Right atrium auricular region (tissue), 2 donors: ENCODE measurements around the gene ADGRG3. TPM values are rescaled to one million over a fixed set of nuclear protein-coding genes. Genes with fewer than 3 reads are reported as not detected.
A peak's percentile ranks its signal among the peaks of the same experiment; 100 is the strongest.

Source experiments
- DNase-seq: peaks from one replicate; pipeline ENCODE4 v3.0.0-alpha.2; 2019; ENCODE audit warnings: low spot score
- H3K27ac ChIP-seq, 2 donors: fragments of 200-600 bp; sonication (generic); 1 replicate in 1 of 2; 2 replicates in 1 of 2; pipeline ENCODE4 v1.5.1; 2016 to 2019
- H3K27me3 ChIP-seq, 2 donors: fragments of 200-600 bp; sonication (generic); one replicate each; pipeline versions ENCODE4 v1.5.1 to v1.6.0; 2017 to 2019
- H3K36me3 ChIP-seq: fragments of 200-600 bp; sonication (generic); one replicate; pipeline ENCODE4 v1.5.1; 2016
- H3K4me1 ChIP-seq, 2 donors: fragments of 200-600 bp; sonication (generic); one replicate each; pipeline versions ENCODE4 v1.5.1 to v1.6.0; 2017 to 2019
- H3K4me3 ChIP-seq, 2 donors: fragments of 200-600 bp; sonication (generic); 1 replicate in 1 of 2; 2 replicates in 1 of 2; pipeline ENCODE4 v1.5.1; 2017 to 2019; ENCODE audit warnings: mild to moderate bottlenecking in 1 of 2, moderate library complexity in 1 of 2
- H3K9me3 ChIP-seq, 2 donors: fragments of 200-600 bp; sonication (generic); one replicate each; pipeline ENCODE4 v1.5.1; 2019
- CTCF ChIP-seq, 2 donors: fragments of 200-600 bp; sonication (generic); IDR thresholded peaks; one replicate each; pipeline ENCODE4 v1.5.1; 2019; ENCODE audit warnings: antibody characterized with exemption in 2 of 2
- total RNA-seq, 2 donors: library from RNA; depleted of rRNA; stranded (reverse); fragments of >200 nt; gene quantifications; one replicate each; pipeline ENCODE4 v1.1.0, GENCODE V29; 2016

Gene ADGRG3
- total RNA-seq, 2 donors from 2014 or later: 0.75 to 1.0 TPM

- Histone ChIP-seq H3K27me3 (no peaks in the 10 kb centered on the region), H3K9me3 (no peaks in the 10 kb centered on the region), H3K27ac (peak overlapping the region; percentile 19 to 46), H3K36me3 (no peaks in the 10 kb centered on the region), H3K4me1 (peaks cover 0 to 69% of the 10 kb centered on the region in 2 donors), H3K4me3 (no peak overlapping the region)
- no peak for TF ChIP-seq CTCF (IDR thresholded peaks at IDR 0.05)
- DNase-seq: no peak
Measured at GRCh38 chr16:57639172-57639887, 28.8 kb upstream of the ADGRG3 start.

GRCh38 chr16:57640185-57640584 is 27.9 kb upstream of the ADGRG3 start:
- H3K4me1 ChIP-seq: peaks cover 0 to 67% of the 10 kb centered on the region in 2 donors
- peak overlapping the region in 1 of 2 donors; percentile 46 for H3K27ac ChIP-seq
- H3K27me3 ChIP-seq: no peaks in the 10 kb centered on the region

GRCh38 chr16:57640612-57641011 is 27.5 kb upstream of the ADGRG3 start:
- H3K27me3 ChIP-seq: no peaks in the 10 kb centered on the region
- H3K4me3 ChIP-seq: no peak overlapping the region
- no peaks in the 10 kb centered on the region for H3K36me3 ChIP-seq
- TF ChIP-seq CTCF (IDR thresholded peaks at IDR 0.05): no peak
- peaks cover 0 to 67% of the 10 kb centered on the region in 2 donors for H3K4me1 ChIP-seq
- DNase-seq: no peak
- no peaks in the 10 kb centered on the region for H3K9me3 ChIP-seq
- H3K27ac ChIP-seq: peak overlapping the region in 1 of 2 donors; percentile 37

More at GRCh38 chr16:57640185-57640584, 27.9 kb upstream of the ADGRG3 start:
- no peak overlapping the region for H3K4me3 ChIP-seq
- no peaks in the 10 kb centered on the region for H3K9me3 ChIP-seq
- DNase-seq: no peak
- H3K36me3 ChIP-seq: no peaks in the 10 kb centered on the region
- no peak for TF ChIP-seq CTCF (IDR thresholded peaks at IDR 0.05)

- Histone ChIP-seq H3K4me1 (peaks cover 0 to 66% of the 10 kb centered on the region in 2 donors), H3K9me3 (no peaks in the 10 kb centered on the region), H3K27me3 (no peaks in the 10 kb centered on the region), H3K36me3 (no peaks in the 10 kb centered on the region), H3K4me3 (no peak overlapping the region), H3K27ac (peak overlapping the region; percentile 44 to 45)
- no peak for TF ChIP-seq CTCF (IDR thresholded peaks at IDR 0.05)
- no peak for DNase-seq
Measured at GRCh38 chr16:57642160-57643135, 25.7 kb upstream of the ADGRG3 start.

GRCh38 chr16:57643147-57643874 is 24.8 kb upstream of the ADGRG3 start:
- peaks cover 0 to 66% of the 10 kb centered on the region in 2 donors for H3K4me1 ChIP-seq
- DNase-seq: no peak

More at GRCh38 chr16:57643147-57643874, 24.8 kb upstream of the ADGRG3 start:
- Histone ChIP-seq H3K36me3 (no peaks in the 10 kb centered on the region), H3K4me3 (no peak overlapping the region), H3K27me3 (no peaks in the 10 kb centered on the region), H3K27ac (peak overlapping the region; percentile 44 to 45), H3K9me3 (no peaks in the 10 kb centered on the region)
- no peak for TF ChIP-seq CTCF (IDR thresholded peaks at IDR 0.05)
